Adrenal gland (tissue), 12 donors: ENCODE results near the gene ETV6. TPM values are rescaled to one million over a fixed set of nuclear protein-coding genes. Genes with fewer than 3 reads are reported as not detected.

Experiments
- DNase-seq, 7 donors: peaks; one replicate each; pipeline ENCODE4 v3.0.0-alpha.2; 2019 to 2020
- H3K27ac ChIP-seq, 5 donors: fragments of 200-600 bp; sonication (generic) in 4 of 5; 1 replicate in 3 of 5; 2 replicates in 2 of 5; pipeline versions ENCODE4 v1.5.1 to v1.8.0; 2016 to 2020; ENCODE audit warnings: mild to moderate bottlenecking in 1 of 5
- H3K27me3 ChIP-seq: fragments of 200-600 bp; 2 replicates; pipeline ENCODE4 v1.8.0; 2021
- H3K36me3 ChIP-seq, 2 donors: fragments of 200-600 bp; replicated peaks in 1 of 2; 1 replicate in 1 of 2; 2 replicates in 1 of 2; pipeline versions ENCODE4 v1.5.1 to v1.8.0; 2018 to 2022
- H3K4me1 ChIP-seq, 2 donors: fragments of 200-600 bp; replicated peaks in 1 of 2; 1 replicate in 1 of 2; 2 replicates in 1 of 2; pipeline versions ENCODE4 v1.5.1 to v1.8.0; 2018 to 2021
- H3K4me3 ChIP-seq, 4 donors: fragments of 200-600 bp; sonication (generic) in 3 of 4; one replicate each; pipeline ENCODE4 v1.5.1; 2016 to 2018
- H3K9me3 ChIP-seq, 3 donors: fragments of 200-600 bp; sonication (generic) in 1 of 3; replicated peaks in 1 of 3; 1 replicate in 2 of 3; 2 replicates in 1 of 3; pipeline versions ENCODE4 v1.5.1 to v1.8.0; 2016 to 2021
- POLR2A ChIP-seq, 2 donors: fragments of 450-650 bp; IDR thresholded peaks; one replicate each; pipeline ENCODE4 v1.6.1; 2017; ENCODE audit warnings: antibody characterized with exemption in 2 of 2, mild to moderate bottlenecking in 2 of 2, moderate library complexity in 1 of 2
- WGBS, 4 donors: extraction: QIAGEN DNeasy Blood & Tissue Kit in 2 of 4; methylation state at CpG; one replicate each; pipeline versions ENCODE4 v1.1.5 to v1.1.7; 2013 to 2017; 5-methylcytosine and 5-hydroxymethylcytosine counted together
- intact Hi-C, 2 donors: fragments of 100-400 bp; cut with DNase I; formaldehyde crosslinking; loops; one replicate each; pipeline versions ENCODE4 v1.14.1 to v1.15.0; 2022 to 2023
- polyA plus RNA-seq, 3 donors: library from polyadenylated mRNA; stranded (reverse); fragments of 200-250 nt in 2 of 3; fragments of 350-450 nt in 1 of 3; fragmentation: Illumina TruSeq in 1 of 3; extraction: RNeasy Lipid Tissue Mini Kit (QIAGEN cat#74804) in 1 of 3; gene quantifications; one replicate each; pipeline ENCODE4 v1.2.3, GENCODE V29; 2013 to 2014
- total RNA-seq, 9 donors: library from RNA; depleted of rRNA in 4 of 9; stranded (reverse); fragments of >200 nt in 4 of 9; fragments of 120-200 nt in 1 of 9; fragmentation: NEBNext Ultra II Directional in 1 of 9; extraction: Animal tissue kit (Norgen Biotek cat#: 25700) in 1 of 9; gene quantifications; one replicate each; pipeline versions ENCODE4 v1.1.0 to v1.2.4, GENCODE V29; 2013 to 2023
- TF ChIP-seq, protein P1 (sequence below), 6 experiments: fragments of 450-650 bp in 4 of 6; fragments of 200-600 bp in 2 of 6; sonication (generic) in 1 of 6; IDR thresholded peaks; 1 replicate in 5 of 6; 2 replicates in 1 of 6; pipeline versions ENCODE4 v1.5.1 to v1.8.0; 2016 to 2021; ENCODE audit warnings: antibody characterized with exemption in 6 of 6, mild to moderate bottlenecking in 2 of 6, moderate library complexity in 1 of 6
- donor health status: healthy with polysubstance abuse.
- donor health status: Bipolar disorder and iron deficiency.
- donor health status: DM: yes; HTN: yes; CAD: no.
- donor health status: DM: no; HTN: no; CAD: no.
- donor health status: DM: no; HTN: no; CAD: no.
- donor health status: DM: yes; HTN: yes; CAD: no.

Gene ETV6
- total and polyA plus RNA-seq, 12 donors, result 9.6 to 46.6 (median 19.5) TPM

- TF ChIP-seq POLR2A (IDR thresholded peaks at IDR 0.05), result no peak
- TF ChIP-seq, protein P1, sequence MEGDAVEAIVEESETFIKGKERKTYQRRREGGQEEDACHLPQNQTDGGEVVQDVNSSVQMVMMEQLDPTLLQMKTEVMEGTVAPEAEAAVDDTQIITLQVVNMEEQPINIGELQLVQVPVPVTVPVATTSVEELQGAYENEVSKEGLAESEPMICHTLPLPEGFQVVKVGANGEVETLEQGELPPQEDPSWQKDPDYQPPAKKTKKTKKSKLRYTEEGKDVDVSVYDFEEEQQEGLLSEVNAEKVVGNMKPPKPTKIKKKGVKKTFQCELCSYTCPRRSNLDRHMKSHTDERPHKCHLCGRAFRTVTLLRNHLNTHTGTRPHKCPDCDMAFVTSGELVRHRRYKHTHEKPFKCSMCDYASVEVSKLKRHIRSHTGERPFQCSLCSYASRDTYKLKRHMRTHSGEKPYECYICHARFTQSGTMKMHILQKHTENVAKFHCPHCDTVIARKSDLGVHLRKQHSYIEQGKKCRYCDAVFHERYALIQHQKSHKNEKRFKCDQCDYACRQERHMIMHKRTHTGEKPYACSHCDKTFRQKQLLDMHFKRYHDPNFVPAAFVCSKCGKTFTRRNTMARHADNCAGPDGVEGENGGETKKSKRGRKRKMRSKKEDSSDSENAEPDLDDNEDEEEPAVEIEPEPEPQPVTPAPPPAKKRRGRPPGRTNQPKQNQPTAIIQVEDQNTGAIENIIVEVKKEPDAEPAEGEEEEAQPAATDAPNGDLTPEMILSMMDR (IDR thresholded peaks at IDR 0.05), result no peak
- no peaks in the 10 kb centered on the region for H3K27me3 ChIP-seq
- peaks cover 19 to 85% of the 10 kb centered on the region in 2 donors for H3K4me1 ChIP-seq
- intact Hi-C loops, result no loop called here
- DNase-seq, result peak in 2 of 7 donors; percentile 27 to 38
- peaks cover 0 to 4% of the 10 kb centered on the region in 2 donors for H3K36me3 ChIP-seq
- 73 to 82% (median 75%) methylated on average over 9 of the region's 9 CpGs for WGBS, 4 donors
- H3K9me3 ChIP-seq, result no peaks in the 10 kb centered on the region
- peak overlapping the region in 2 of 5 donors; percentile 18 to 62 for H3K27ac ChIP-seq
- H3K4me3 ChIP-seq, result no peak overlapping the region
Observed at GRCh38 chr12:11711651-11712327, 62.3 kb downstream of the ETV6 start.

- Histone ChIP-seq H3K27me3 (no peaks in the 10 kb centered on the region), H3K27ac (peak overlapping the region in 1 of 5 donors; percentile 27), H3K36me3 (peaks cover 0 to 4% of the 10 kb centered on the region in 2 donors), H3K4me1 (peaks cover 15 to 85% of the 10 kb centered on the region in 2 donors), H3K9me3 (no peaks in the 10 kb centered on the region), H3K4me3 (no peak overlapping the region)
- 95 to 97% (median 97%) methylated on average over 6 of the region's 6 CpGs for WGBS, 4 donors
- DNase-seq, result no peak
- intact Hi-C loops, result no loop called here
- TF ChIP-seq, protein P1 (IDR thresholded peaks at IDR 0.05), result no peak
- no peak for TF ChIP-seq POLR2A (IDR thresholded peaks at IDR 0.05)
Observed at GRCh38 chr12:11712491-11712890, 63.0 kb downstream of the ETV6 start.

- Histone ChIP-seq H3K4me1 (peaks cover 10 to 85% of the 10 kb centered on the region in 2 donors), H3K27me3 (no peaks in the 10 kb centered on the region), H3K4me3 (no peak overlapping the region), H3K9me3 (no peaks in the 10 kb centered on the region), H3K27ac (no peak overlapping the region), H3K36me3 (peaks cover 0 to 4% of the 10 kb centered on the region in 2 donors)
- no peak for TF ChIP-seq POLR2A (IDR thresholded peaks at IDR 0.05)
- TF ChIP-seq, protein P1 (IDR thresholded peaks at IDR 0.05), result no peak
- DNase-seq, result no peak
- WGBS, 4 donors, result 89 to 93% (median 91%) methylated on average over 4 of the region's 4 CpGs
- intact Hi-C loops, result no loop called here
Observed at GRCh38 chr12:11713202-11713601, 63.7 kb downstream of the ETV6 start.

DNA sequence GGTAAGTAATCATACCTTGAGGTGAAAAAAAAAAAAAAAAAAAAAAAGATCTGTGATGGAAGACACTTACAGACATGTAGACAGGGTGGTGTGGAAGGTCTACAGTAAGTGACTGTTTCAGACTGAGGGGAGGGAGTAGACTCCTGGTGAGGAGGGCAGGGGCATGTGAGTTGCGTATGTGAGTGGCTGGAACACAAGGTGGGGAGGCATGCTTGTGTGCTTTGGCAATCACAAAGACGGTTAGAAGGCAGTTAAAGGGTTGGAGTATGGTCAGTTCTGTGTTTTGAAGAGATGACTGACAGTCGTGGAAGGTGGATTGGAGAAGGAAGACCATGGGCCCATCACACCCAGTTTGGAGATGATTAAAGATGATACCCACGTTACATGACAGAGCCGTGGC lies 65.2 kb downstream of the ETV6 start:
- H3K9me3 ChIP-seq, result no peaks in the 10 kb centered on the region
- DNase-seq, result no peak
- H3K4me1 ChIP-seq, result peaks cover 12 to 87% of the 10 kb centered on the region in 2 donors
- H3K36me3 ChIP-seq, result peaks cover 0 to 4% of the 10 kb centered on the region in 2 donors
- no peak overlapping the region for H3K27ac ChIP-seq
- no peak for TF ChIP-seq POLR2A (IDR thresholded peaks at IDR 0.05)
- H3K27me3 ChIP-seq, result no peaks in the 10 kb centered on the region
- WGBS, 4 donors, result 91 to 94% (median 93%) methylated on average over 5 of the region's 5 CpGs
- H3K4me3 ChIP-seq, result no peak overlapping the region
- intact Hi-C loops, result no loop called here

DNA sequence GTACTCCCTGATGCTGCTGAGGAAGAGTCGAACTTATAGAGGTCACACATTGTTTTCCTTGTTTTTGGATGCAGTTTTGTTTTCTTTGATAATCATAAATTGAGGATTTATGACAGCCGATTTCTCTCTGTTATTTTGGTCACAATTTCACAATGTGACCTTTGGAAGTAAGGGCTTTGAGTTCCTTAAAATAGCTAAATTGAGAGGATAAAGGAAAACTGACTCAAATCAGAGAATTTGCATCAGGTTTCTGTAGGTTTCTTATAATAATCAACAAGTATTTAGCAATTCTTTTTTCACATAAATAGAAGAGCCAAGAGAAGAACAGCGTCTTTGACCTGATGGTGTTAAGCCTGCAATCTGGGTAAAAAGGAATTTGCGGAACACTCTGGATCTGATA lies 66.1 kb downstream of the ETV6 start:
- Histone ChIP-seq H3K4me3 (no peak overlapping the region), H3K9me3 (no peaks in the 10 kb centered on the region), H3K4me1 (peaks cover 8 to 87% of the 10 kb centered on the region in 2 donors), H3K27ac (no peak overlapping the region), H3K27me3 (no peaks in the 10 kb centered on the region), H3K36me3 (peaks cover 0 to 4% of the 10 kb centered on the region in 2 donors)
- TF ChIP-seq POLR2A (IDR thresholded peaks at IDR 0.05), result no peak
- TF ChIP-seq, protein P1 (IDR thresholded peaks at IDR 0.05), result no peak
- intact Hi-C loops, result no loop called here
- 47 to 49% (median 48%) methylated on average over 4 of the region's 4 CpGs for WGBS, 4 donors
- DNase-seq, result no peak
